Stimulated activated CD8-positive, alpha-beta memory T cell treated with anti-CD3 and anti-CD28 coated beads, Interleukin-4, amount 100 ng/mL, for 4 hours (primary cell): ENCODE data around the gene TENM3.
"Not testable (repeated sequence)": the region's sequence is repeated elsewhere in the genome, so short reads cannot be mapped to it uniquely, and the experiment has no call there.

ENCODE experiments used
- DNase-seq, 2 donors: peaks; one replicate each; pipeline ENCODE4 v3.0.0-alpha.2; 2020; ENCODE audit warnings: low read depth in 2 of 2, low spot score in 1 of 2

TENM3 gene

DNA sequence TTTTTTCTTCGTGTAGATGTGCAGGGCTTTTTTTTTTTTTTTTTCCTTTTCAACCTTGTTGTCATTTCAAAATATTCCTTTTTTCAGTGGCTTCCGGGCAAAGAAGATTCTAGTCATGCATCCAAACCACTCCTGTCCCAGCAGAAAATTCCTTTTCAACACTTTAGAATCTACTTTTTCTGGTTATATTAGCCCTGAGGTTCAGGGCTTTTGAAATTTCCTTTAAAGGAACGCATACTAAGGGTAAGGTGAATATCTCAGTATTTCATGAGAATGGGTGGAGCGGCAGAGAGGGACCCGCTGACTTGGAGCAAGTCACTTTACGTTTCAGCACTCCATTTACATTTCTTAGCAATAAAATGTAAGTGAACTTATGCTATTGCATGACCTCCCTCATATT lies 15.6 kb upstream of the TENM3 start:
- DNase-seq = no peak

DNA sequence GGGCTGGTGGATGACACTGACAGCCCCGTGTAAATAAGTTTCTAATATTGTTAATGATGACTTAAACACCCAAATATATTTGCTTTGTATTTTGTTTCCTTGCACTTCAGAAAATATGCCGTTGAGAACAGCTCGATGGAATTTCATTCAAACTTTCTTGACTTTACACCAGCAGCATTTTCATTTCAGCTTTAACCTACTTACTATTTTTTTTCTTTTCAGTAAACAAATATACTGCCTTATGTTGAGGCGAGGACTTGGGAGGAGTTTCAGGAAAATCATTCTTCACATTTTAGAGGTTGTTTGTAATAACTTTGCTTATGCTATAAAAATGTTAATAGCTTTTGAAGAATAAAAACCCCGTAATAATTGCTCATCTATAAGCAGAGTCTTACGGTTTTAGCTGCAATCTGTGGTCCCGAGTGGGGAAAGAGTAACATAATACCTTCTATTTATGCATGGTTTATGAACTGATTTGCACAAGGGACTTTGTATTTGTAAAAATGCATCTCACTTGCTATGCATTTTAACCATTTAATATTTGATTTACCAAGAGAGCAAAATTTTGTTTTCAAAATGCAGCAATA lies 14.1 kb upstream of the TENM3 start:
- no peak for DNase-seq

DNA sequence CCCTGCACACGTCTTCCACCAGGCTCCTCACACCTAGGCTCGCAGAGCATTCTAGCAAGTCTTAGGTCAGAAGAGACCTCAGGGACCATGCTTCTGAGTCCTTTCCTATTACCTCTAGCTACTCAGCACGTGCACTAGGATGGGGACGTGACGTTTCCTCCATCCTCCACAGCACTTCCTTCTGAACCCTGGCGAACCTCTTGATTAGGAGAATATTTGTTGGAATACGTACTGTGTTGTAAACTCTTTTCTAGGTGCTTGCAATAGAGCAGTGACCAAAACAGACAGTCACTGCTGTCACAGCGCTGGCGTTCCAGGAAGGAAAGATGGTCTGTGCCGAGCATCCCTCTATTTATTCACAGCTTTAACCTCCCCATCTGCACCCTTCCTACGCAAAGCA lies 12.9 kb upstream of the TENM3 start:
- no peak for DNase-seq

DNA sequence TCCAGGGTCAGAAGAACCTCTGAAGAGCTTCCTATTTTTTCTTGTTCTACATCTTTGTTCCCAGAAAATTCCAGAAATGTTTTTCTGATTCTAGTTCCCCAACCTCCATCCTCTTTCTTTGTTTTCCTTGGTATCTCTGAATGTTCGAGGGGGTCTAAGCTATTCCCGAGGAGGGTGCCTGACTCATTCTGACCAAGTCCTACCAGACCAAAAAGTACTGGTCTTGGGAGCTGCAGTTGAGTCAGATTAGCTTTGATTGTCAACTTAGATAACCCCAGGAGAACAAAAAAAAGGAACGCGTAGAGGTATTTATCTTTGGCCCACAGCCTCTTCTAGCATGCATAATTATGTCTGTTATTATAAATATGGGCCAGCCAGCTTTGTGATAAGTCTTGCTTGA lies 12.1 kb upstream of the TENM3 start:
- DNase-seq = no peak

DNA sequence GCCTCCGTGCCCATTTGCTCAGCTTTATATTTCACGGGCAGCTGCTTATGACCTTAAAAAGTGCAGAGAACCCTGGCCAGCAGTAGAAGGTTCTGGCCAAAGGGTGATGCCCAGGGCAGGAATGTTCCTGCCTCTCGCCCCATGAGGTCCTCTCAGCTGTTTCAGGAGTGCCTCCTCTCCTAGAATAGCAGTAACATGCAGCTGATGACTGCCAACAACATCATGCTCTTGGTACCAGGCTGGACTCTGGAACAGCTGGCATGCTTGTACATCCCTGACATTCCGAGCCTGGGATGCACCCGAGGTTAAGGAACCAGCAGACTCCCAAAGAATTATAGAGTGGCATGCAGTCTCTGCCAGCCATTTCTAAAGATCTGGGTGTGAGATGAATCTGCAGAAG lies 11.7 kb upstream of the TENM3 start:
- no peak for DNase-seq

DNA sequence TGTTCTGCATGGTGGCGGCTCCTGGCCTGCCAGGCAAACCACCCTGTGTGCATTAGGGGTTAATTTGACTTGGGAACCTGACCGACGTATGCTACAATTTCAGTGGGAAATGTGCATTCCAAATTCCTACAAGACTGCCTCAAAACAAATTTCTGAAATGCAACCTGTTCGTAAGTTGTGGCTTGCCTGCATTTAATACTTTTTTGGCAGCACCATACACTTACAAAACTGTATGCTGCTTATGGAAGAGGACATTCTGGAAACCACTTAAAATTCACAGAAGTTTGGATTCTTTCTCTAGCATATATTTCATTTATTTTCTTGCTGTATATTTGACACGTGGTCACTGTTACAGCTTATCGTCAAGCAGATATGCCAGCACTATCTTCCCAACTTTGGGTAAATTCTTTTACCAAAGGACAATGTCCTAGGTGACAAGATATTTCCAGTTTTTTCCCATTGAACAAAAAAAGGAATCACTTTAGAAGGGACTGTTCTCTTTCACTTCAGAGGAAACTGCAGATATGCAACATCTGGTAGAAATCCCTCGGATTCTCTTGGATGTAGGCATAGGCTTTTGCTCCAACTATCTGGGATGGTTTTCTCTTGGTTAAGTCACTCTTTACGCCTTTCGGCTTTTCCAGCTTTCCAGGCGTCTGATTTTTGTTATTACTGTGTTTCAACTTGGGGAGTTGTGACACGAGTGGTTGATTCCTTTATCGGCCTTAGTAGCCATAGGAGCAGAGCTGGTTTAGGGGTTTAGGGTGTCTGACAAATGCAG lies 9.7 kb upstream of the TENM3 start:
- DNase-seq = no peak

DNA sequence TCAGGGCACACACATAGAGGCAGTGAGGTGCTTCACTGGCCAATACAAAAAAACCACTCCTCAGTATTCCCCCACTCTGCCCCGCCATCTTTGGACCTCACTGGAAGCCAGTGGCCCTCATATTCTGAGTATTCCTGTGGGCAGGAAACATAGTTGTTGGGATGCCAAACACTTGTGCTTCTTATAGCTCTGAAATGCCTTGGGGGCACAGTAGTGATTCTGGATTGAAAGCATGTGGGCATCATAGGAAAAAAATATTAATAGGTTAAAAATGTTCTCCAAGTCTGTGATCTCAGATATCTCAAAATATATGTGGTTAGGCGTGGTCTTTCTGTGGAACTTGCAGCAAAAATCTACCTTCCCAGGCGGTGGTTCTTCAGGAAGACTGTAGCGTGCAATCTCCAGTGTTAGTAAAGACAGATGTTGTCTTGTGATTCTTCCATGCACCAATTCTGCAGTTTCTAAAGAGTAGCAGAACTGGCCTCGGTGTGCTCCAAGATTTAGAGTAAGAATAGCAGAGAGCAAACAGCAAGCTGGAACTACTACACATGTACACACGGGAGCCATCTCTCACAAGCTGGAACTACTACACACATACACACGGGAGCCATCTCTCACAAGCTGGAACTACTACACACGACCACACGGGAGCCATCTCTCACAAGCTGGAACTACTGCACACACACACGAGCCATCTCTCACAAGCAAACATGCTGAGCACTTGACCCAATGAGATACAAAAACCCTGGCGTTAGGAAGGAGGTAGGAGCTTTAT lies 8.0 kb upstream of the TENM3 start:
- no peak for DNase-seq

DNA sequence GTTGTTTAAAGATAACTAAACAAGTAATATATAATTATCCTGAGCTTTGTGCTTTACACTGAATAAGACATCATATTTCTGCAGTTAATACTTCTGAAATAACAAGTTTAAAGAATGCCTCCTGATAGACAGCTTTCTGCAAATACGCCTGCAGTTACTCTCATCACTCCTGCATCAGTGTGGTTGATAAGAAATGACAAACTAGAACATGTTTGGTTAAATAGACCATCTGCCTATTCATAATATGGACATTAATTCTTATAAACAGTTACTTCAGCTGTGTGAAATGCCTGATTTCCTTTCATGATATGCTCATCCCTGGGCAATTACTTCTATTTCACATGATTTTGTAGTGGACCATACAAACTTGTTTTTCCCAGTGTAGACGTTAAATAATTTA lies 7.0 kb upstream of the TENM3 start:
- DNase-seq = no peak

DNA sequence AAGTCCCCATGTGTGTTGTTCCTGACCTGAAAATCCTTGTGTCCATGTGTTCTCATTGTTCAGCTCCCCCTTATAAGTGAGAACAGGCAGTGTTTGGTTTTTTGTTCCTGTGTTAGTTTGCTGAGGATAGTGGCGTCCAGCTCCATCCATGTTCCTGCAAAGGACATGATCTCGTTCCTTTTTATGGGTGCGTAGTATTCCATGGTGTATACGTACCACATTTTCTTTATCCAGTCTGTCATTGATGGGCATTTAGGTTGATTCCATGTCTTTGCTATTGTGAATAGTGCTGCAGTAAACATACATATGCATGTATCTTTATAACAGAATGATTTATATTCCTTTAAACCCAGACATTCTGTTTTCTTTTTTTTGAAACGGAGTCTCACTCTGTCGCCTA lies 6.2 kb upstream of the TENM3 start:
- DNase-seq = not testable (repeated sequence)

DNA sequence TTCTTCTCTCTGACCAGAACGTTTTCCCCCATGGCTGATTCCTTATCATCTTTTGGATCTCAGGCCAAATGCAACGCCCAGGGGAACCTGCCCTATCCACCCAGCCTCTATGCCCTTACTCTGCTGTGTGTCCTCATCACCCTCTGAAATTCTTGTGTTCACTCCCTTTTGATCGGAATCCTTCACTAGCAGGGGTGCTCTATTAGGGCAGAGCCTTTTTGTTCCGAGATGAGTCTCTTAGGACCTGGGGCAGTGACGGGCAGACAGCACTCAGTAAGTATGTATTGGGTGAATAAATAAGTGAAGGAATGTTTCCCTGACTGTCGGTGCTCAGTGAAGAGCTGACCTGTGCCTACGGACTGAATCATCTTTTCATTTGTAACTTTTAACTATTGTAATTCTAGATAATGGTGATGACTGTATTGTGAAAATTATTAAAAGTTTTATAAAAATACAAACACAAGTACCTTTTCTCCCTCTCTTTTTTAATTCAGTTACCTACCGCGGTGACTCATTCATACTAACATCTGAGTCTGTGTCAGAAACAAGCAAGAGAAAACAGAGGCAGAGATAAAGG lies 4.8 kb upstream of the TENM3 start:
- no peak for DNase-seq

DNA sequence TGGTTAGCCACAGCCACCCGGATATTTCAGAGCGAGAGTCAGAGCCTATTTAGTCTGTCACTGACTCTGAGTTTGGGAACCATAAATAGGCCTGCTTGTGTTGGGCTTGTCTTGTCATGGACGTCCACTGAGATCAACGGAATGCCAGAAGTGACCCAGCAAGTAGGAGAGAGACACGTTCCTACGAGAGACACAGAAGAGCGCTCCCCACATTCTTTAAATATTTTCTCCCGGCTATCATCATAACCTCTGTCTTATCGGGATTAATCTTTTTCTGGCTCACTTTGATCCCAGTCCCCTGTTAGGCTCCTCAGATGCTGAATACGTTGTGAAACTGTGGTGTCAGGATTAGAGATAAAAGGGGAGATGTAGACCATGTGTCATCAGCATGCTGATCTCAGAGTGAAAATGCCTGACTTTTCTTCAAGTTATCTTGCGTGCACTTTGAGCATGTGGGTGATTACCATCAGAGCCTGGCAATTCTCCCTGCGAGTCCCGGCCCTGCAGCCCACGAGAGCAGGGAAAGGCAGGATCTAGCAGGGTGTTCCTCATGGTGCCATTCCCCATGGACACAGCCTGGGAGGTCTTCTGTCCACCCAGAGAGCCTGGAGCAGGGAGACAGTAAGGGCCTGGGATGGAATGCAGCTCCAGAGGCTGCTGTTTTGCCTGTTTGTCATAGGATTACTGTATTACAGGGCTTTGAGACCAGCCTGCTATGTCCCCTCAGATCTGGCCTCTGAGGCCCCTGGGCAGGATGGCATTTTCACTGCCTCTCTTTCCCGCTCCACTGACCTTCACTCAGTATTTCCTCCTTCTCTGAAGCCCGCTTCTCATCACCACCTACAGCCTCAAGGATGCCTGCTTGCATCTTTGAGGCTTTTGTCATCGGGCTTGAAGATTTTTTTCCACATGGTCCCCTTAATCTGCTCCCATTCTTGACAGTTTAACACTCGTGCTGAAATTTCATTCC lies 2.8 kb upstream of the TENM3 start:
- no peak for DNase-seq

DNA sequence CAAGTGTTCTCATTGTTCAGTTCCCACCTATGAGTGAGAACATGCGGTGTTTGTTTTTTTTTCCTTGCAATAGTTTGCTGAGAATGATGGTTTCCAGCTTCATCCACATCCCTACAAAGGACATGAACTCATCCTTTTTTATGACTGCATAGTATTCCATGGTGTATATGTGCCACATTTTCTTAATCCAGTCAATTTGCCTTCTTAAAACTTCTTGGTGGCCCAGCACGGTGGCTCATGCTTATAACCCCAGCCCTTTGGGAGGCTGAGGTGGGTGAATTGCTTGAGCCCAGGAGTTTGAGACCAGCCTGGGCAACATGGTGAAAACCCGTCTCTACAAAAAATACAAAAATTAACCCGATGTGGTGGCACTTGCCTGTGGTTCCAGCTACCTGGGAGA lies 942 bp upstream of the TENM3 start:
- not testable (repeated sequence) for DNase-seq

DNA sequence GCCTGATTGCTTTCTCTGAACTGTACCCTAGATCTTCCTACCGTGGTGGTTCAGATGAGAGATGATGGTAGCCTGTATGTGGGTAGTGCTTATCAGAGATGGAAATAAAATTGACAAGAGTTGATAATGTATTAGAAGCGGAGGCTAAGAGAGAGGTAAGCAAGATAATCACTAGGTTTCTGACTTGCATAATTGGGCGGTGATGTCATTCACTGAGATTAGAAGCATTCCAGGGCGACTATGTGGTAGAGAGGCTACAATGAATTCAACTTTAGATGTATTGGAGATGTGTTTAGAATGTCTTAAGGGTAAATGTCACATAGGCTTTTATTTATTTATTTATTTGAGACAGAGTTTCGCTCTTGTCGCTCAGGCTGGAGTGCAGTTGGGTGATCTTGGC lies 415 bp upstream of the TENM3 start:
- DNase-seq = no peak

DNA sequence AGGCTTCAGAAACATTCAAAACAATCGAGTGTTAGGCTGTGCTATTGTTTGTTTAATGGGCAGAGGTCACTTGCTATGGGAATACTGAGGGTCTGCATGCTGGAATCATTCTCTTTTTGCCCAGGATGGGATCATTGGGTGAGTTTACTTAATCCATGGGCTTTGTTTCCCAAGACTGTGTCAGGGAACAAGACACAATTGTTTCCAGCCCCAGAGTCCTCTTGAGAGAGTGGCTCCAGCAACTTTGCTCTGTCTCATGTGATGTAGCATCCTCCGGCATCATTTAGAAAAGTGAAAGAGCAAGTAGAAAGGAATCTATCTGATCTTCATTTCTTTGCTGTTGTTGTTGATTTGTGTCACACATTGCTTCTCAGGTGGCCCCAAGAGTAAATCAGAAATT lies 1.8 kb downstream of the TENM3 start:
- no peak for DNase-seq

DNA sequence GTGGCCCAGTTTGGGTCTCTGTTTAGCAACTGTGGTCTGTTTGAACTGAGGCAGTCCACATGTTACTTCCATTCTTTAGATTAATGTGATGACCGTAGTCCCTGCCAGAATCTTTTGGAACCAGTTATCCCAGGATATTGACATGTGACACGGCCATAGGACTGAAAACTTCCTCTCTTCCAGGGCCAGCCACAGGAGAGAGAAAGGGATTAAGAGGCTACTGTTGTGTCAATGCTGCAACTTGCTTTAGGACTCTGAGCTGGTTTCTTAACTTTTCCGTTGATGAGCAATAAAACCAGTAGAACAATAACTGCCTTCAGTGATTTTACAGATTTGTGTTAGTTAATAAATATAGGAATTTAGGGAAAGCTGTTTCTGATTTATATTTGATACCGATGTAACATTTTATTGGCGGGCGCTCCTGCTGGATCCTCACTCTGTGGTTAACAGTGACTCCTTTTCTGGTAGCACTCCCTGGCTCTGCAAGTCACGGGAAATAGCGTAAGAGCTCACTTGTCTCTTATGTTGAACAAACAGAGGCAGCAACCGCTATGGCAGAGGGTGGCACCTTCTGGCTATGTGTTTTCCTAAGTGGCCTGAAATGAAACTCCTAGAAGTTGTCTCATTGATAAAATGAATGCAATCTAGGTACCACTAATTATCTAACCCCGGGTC lies 2.5 kb downstream of the TENM3 start:
- no peak for DNase-seq

DNA sequence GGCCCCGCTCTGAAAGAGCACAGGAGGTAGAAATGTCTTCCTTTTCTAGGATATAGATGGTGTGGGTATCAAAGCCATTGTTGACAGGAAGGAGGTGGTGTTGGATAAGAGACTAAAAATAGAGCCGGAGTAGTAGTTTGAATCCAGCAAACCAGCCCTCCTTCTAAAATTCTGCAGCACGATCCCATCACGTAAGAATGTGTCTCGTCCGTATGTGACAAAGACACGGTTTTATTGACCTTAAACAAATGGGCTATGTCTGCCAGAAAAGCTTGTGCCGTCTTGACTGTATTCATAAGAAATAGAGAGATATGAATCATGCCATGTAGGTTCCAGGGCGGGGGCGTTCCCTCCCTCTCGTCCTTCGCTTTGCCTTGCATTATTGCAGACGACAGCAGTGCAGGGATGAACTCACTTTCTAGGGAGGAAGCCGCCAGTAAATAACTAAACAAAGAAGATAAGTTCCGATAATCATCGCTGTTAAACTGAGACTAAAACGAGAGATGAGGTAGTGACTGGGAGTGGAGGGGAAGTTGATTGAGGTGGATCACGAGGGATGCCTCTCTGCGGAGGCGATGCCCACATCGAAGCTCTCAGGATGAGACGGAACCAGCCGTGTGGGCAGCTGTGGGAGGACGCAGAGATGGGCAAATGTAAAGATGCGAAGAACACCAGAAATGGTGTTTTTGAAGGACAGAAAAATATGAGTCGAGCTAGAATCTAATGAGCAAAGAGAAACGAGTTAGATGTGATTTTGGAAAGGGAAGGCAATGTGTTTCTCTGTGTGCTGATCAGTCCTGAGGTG lies 3.4 kb downstream of the TENM3 start:
- no peak for DNase-seq

DNA sequence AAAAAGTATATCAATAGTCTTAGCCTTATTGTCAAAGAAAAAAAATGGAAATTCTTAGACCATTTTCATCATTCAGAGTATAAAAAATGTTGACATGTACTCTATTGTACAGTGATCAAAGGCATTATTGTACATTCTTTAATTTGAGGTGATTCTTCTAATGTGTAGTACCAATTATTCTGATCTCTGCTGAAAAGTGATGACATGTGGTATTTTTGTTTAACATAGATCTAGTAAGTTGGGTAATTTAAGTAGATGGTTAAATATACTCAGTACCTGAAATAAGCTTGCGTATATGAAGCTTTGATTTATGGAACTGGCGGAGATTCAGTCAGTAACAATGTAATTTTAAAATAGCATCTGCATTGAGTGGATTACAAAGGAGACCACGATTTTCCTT lies 5.1 kb downstream of the TENM3 start:
- DNase-seq = no peak

DNA sequence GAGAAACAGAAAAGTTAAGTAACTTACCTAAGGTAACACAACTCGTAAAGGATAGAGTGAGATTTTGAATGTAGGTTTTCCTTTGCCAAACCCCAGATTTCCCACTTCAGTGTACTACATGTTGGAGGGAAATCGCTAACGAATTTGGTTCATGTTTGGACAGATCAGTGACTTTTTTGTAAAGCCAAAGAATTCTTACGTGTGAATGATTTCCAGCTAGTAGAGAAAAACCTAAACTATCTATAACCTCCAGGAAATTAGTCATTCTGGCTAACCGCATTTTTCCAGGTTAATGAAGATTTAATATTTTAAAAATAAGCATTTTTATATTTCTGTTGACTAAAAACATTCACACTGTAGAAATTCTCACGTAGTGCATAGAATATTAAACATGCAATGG lies 7.2 kb downstream of the TENM3 start:
- DNase-seq = no peak

DNA sequence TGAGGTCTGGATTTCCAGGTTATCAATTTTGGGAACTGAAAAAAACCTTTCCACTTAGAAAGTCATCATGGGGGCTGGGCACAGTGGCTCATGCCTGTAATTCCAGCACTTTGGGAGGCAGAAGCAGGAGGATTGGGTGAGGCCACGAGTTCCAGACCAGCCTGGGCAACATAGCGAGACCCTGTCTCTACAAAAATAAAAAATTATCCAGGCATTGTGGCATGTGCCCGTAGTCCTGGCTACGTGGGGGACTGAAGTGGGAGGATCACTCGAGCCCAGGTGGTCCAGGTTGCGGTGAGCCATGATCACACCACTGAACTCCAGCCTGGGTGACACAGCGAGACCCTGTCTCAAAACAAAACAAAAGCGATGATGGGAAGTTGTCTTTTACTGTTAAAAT lies 7.9 kb downstream of the TENM3 start:
- no peak for DNase-seq

DNA sequence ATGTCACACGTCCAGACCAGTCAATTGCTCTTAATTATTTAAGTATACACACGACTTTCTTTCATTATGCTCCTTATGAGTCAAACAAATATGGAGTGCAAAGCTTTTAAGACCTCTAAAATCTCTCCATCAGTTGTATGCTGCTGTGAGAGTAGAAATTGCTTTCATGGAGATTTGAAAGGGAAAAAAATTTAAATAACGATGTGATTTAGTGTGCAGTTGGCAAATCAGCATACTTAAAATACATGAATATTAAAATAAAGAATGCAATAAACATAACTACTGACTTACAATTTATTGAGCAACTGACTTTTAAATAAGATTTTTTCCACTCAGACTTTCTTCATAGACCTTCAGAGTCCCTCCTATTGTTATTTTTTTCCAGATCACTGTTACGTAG lies 9.0 kb downstream of the TENM3 start:
- DNase-seq = no peak
